Measurements from ENCODE around the gene ANXA4. TPM values are rescaled to one million over a fixed set of nuclear protein-coding genes. Genes with fewer than 3 reads are reported as not detected.
"Not testable (repeated sequence)": the region's sequence is repeated elsewhere in the genome, so short reads cannot be mapped to it uniquely, and the experiment has no call there.

The ANXA4 gene
- polyA plus RNA-seq, 1 donor from 2014 or later = 121 TPM

- H3K4me3 Mint-ChIP-seq, H3K27ac Mint-ChIP-seq, H3K36me3 Mint-ChIP-seq, H3K4me1 Mint-ChIP-seq, H3K9me3 Mint-ChIP-seq: not testable (repeated sequence)
- H3K27me3 Mint-ChIP-seq = peaks cover 38% of the 10 kb centered on the region
These were observed 27.3 kb upstream of the ANXA4 start for GRCh38 chr2:69714539-69715220.

- Mint-ChIP-seq H3K36me3 (no peaks in the 10 kb centered on the region), H3K9me3 (peaks cover 0 to 1% (median under 1%) of the 10 kb centered on the region in 3 donors), H3K27ac (no peak overlapping the region), H3K4me3 (no peak overlapping the region), H3K4me1 (peaks cover 0 to 5% (median 1%) of the 10 kb centered on the region in 3 donors), H3K27me3 (peaks cover 37% of the 10 kb centered on the region)
These were observed 26.0 kb upstream of the ANXA4 start for GRCh38 chr2:69715964-69716363.

GRCh38 chr2:69716555-69717120, 25.3 kb upstream of the ANXA4 start:
- peaks cover 0 to 5% (median 1%) of the 10 kb centered on the region in 3 donors for H3K4me1 Mint-ChIP-seq
- no peaks in the 10 kb centered on the region for H3K36me3 Mint-ChIP-seq
- H3K4me3 Mint-ChIP-seq = no peak overlapping the region
- peaks cover 35% of the 10 kb centered on the region for H3K27me3 Mint-ChIP-seq
- H3K9me3 Mint-ChIP-seq = no peaks in the 10 kb centered on the region
- H3K27ac Mint-ChIP-seq = no peak overlapping the region

GRCh38 chr2:69717186-69717585, 24.7 kb upstream of the ANXA4 start:
- H3K36me3 Mint-ChIP-seq = no peaks in the 10 kb centered on the region
- peaks cover 0 to 5% (median 1%) of the 10 kb centered on the region in 3 donors for H3K4me1 Mint-ChIP-seq
- H3K4me3 Mint-ChIP-seq = no peak overlapping the region
- H3K27ac Mint-ChIP-seq = no peak overlapping the region
- H3K27me3 Mint-ChIP-seq = peaks cover 30% of the 10 kb centered on the region
- H3K9me3 Mint-ChIP-seq = no peaks in the 10 kb centered on the region

GRCh38 chr2:69717861-69718273, 24.1 kb upstream of the ANXA4 start:
- Mint-ChIP-seq H3K4me1 (peaks cover 0 to 5% (median 3%) of the 10 kb centered on the region in 3 donors), H3K27ac (no peak overlapping the region), H3K36me3 (no peaks in the 10 kb centered on the region), H3K9me3 (no peaks in the 10 kb centered on the region), H3K27me3 (peaks cover 30% of the 10 kb centered on the region), H3K4me3 (no peak overlapping the region)

- peaks cover 26% of the 10 kb centered on the region for H3K27me3 Mint-ChIP-seq
- no peak overlapping the region for H3K4me3 Mint-ChIP-seq
- no peak overlapping the region for H3K27ac Mint-ChIP-seq
These were observed 23.5 kb upstream of the ANXA4 start for GRCh38 chr2:69718338-69718965.

GRCh38 chr2:69720404-69720803, 21.5 kb upstream of the ANXA4 start:
- Mint-ChIP-seq H3K4me3 (no peak overlapping the region), H3K27ac (peak overlapping the region in 1 of 3 donors; percentile 65), H3K36me3 (no peaks in the 10 kb centered on the region), H3K9me3 (no peaks in the 10 kb centered on the region), H3K4me1 (peaks cover 3 to 7% (median 5%) of the 10 kb centered on the region in 3 donors), H3K27me3 (peaks cover 15% of the 10 kb centered on the region)

More at GRCh38 chr2:69718338-69718965, 23.5 kb upstream of the ANXA4 start:
- H3K9me3 Mint-ChIP-seq = no peaks in the 10 kb centered on the region
- H3K36me3 Mint-ChIP-seq = no peaks in the 10 kb centered on the region
- peaks cover 0 to 5% (median 3%) of the 10 kb centered on the region in 3 donors for H3K4me1 Mint-ChIP-seq

GRCh38 chr2:69721022-69721421, 20.9 kb upstream of the ANXA4 start:
- H3K4me3 Mint-ChIP-seq = no peak overlapping the region
- H3K27ac Mint-ChIP-seq = no peak overlapping the region
- H3K27me3 Mint-ChIP-seq = peaks cover 15% of the 10 kb centered on the region
- H3K4me1 Mint-ChIP-seq = peaks cover 3 to 7% (median 5%) of the 10 kb centered on the region in 3 donors
- no peaks in the 10 kb centered on the region for H3K36me3 Mint-ChIP-seq
- H3K9me3 Mint-ChIP-seq = no peaks in the 10 kb centered on the region

GRCh38 chr2:69723791-69724190, 18.1 kb upstream of the ANXA4 start:
- Mint-ChIP-seq H3K27ac (no peak overlapping the region), H3K4me1 (peaks cover 3 to 7% (median 5%) of the 10 kb centered on the region in 3 donors), H3K36me3 (no peaks in the 10 kb centered on the region), H3K9me3 (no peaks in the 10 kb centered on the region), H3K27me3 (no peaks in the 10 kb centered on the region), H3K4me3 (no peak overlapping the region)

- peaks cover 3 to 7% (median 5%) of the 10 kb centered on the region in 3 donors for H3K4me1 Mint-ChIP-seq
- peak overlapping the region in 3 of 4 donors; percentile 52 to 82 (median 68) for H3K4me3 Mint-ChIP-seq
- no peaks in the 10 kb centered on the region for H3K9me3 Mint-ChIP-seq
- no peaks in the 10 kb centered on the region for H3K27me3 Mint-ChIP-seq
- H3K36me3 Mint-ChIP-seq = no peaks in the 10 kb centered on the region
- H3K27ac Mint-ChIP-seq = peak overlapping the region in 1 of 3 donors; percentile 16
These were observed 17.3 kb upstream of the ANXA4 start for GRCh38 chr2:69724540-69725159.

GRCh38 chr2:69725706-69726360, 16.1 kb upstream of the ANXA4 start:
- Mint-ChIP-seq H3K4me3 (no peak overlapping the region), H3K27ac (peak overlapping the region in 1 of 3 donors; percentile 24), H3K9me3 (no peaks in the 10 kb centered on the region), H3K27me3 (no peaks in the 10 kb centered on the region), H3K4me1 (peaks cover 5 to 11% (median 8%) of the 10 kb centered on the region in 3 donors), H3K36me3 (no peaks in the 10 kb centered on the region)

- H3K9me3 Mint-ChIP-seq = no peaks in the 10 kb centered on the region
- peaks cover 17 to 27% (median 21%) of the 10 kb centered on the region in 3 donors for H3K4me1 Mint-ChIP-seq
- H3K36me3 Mint-ChIP-seq = peaks cover 1% of the 10 kb centered on the region
- no peak overlapping the region for H3K27ac Mint-ChIP-seq
- no peaks in the 10 kb centered on the region for H3K27me3 Mint-ChIP-seq
- no peak overlapping the region for H3K4me3 Mint-ChIP-seq
These were observed 12.7 kb upstream of the ANXA4 start for GRCh38 chr2:69729266-69729665.

- Mint-ChIP-seq H3K4me3 (no peak overlapping the region), H3K27me3 (no peaks in the 10 kb centered on the region), H3K9me3 (no peaks in the 10 kb centered on the region), H3K36me3 (peaks cover 1% of the 10 kb centered on the region), H3K27ac (no peak overlapping the region), H3K4me1 (peaks cover 16 to 24% (median 19%) of the 10 kb centered on the region in 3 donors)
These were observed 12.2 kb upstream of the ANXA4 start for GRCh38 chr2:69729781-69730180.

GRCh38 chr2:69731147-69731970, 10.6 kb upstream of the ANXA4 start:
- Mint-ChIP-seq H3K27me3 (no peaks in the 10 kb centered on the region), H3K9me3 (no peaks in the 10 kb centered on the region), H3K4me3 (peak overlapping the region; percentile 38 to 91 (median 52)), H3K4me1 (peaks cover 14 to 22% (median 17%) of the 10 kb centered on the region in 3 donors), H3K36me3 (peaks cover 1% of the 10 kb centered on the region), H3K27ac (peak overlapping the region; percentile 60 to 88 (median 76))

Measured in IgD-negative memory B cell (primary cell).